ENCODE data around the gene AMH. TPM values are rescaled to one million over a fixed set of nuclear protein-coding genes. Genes with fewer than 3 reads are reported as not detected.

Gene AMH
- total RNA-seq, 4 donors from 2014 or later = 0.50 to 3.7 (median 1.3) TPM

GRCh38 chr19:2296141-2296540, 47.0 kb downstream of the AMH start:
- Histone ChIP-seq H3K36me3 (no peaks in the 10 kb centered on the region), H3K9me3 (no peaks in the 10 kb centered on the region), H3K27ac (replicated peaks in 1 of 4) (no peak overlapping the region), H3K4me3 (no peak overlapping the region), H3K4me1 (peaks cover 18 to 30% (median 25%) of the 10 kb centered on the region in 4 donors), H3K27me3 (peaks cover 2 to 44% (median 9%) of the 10 kb centered on the region in 4 donors)
- 99% methylated on average over 13 of the region's 16 CpGs for WGBS
- TF ChIP-seq CTCF (IDR thresholded peaks at IDR 0.05) (no peak), POLR2A (IDR thresholded peaks at IDR 0.05; ENCODE audit: low read depth) (no peak), EP300 (IDR thresholded peaks at IDR 0.05) (no peak), POLR2AphosphoS5 (IDR thresholded peaks at IDR 0.05) (no peak)
- no peak for DNase-seq (ENCODE audit: extremely low spot score)
- intact Hi-C loops (cut with DNase I) = no loop called here

- TF ChIP-seq POLR2A (IDR thresholded peaks at IDR 0.05; ENCODE audit: low read depth) (no peak), EP300 (IDR thresholded peaks at IDR 0.05) (no peak), POLR2AphosphoS5 (IDR thresholded peaks at IDR 0.05) (no peak), CTCF (IDR thresholded peaks at IDR 0.05) (no peak)
- WGBS = 81% methylated on average over 15 of the region's 17 CpGs
- H3K9me3 ChIP-seq = no peaks in the 10 kb centered on the region
- intact Hi-C loops (cut with DNase I) = no loop called here
- H3K27me3 ChIP-seq = peaks cover 0 to 48% (median 17%) of the 10 kb centered on the region in 4 donors
- H3K4me3 ChIP-seq = no peak overlapping the region
- DNase-seq (ENCODE audit: extremely low spot score) = no peak
- H3K27ac ChIP-seq (replicated peaks in 1 of 4) = no peak overlapping the region
- H3K4me1 ChIP-seq = peaks cover 7 to 15% (median 11%) of the 10 kb centered on the region in 4 donors
- H3K36me3 ChIP-seq = no peaks in the 10 kb centered on the region
Observed at GRCh38 chr19:2300533-2300932, 51.4 kb downstream of the AMH start.

Small RNAs within 50 kb of the gene (small RNA-seq; reads per million reads assigned to genes)
- 0 to 0.56 (median 0.25) reads per million in 3 donors for gene MIR1227

Other genes with a start within 250 kb of the AMH start
- 100 to 1,000 TPM in 1 of 4 donors, 10 to 100 TPM in 3; 52.8 to 137 (median 77.1) TPM for gene BTBD2, start 233.6 kb upstream of the AMH start, total RNA-seq
- gene MKNK2, start 198.1 kb upstream of the AMH start, total RNA-seq = 100 to 1,000 TPM; 113 to 267 (median 193) TPM
- gene MOB3A, start 153.0 kb upstream of the AMH start, total RNA-seq = 10 to 100 TPM; 43.6 to 85.2 (median 56.3) TPM
- gene IZUMO4, start 152.4 kb upstream of the AMH start, total RNA-seq = 1 to 10 TPM; 1.9 to 6.0 (median 3.9) TPM
- 100 to 1,000 TPM in 2 of 4 donors, 10 to 100 TPM in 2; 76.0 to 156 (median 93.7) TPM for gene AP3D1, start 97.8 kb upstream of the AMH start, total RNA-seq
- 10 to 100 TPM; 10.8 to 13.2 (median 12.0) TPM for gene DOT1L, start 85.4 kb upstream of the AMH start, total RNA-seq
- gene PLEKHJ1, start 13.0 kb upstream of the AMH start, total RNA-seq = 10 to 100 TPM; 41.9 to 69.8 (median 55.3) TPM
- gene SF3A2, start 12.5 kb upstream of the AMH start, total RNA-seq = 10 to 100 TPM; 29.5 to 56.9 (median 35.3) TPM
- gene JSRP1, start 7.1 kb downstream of the AMH start, total RNA-seq = not detected
- 1 to 10 TPM in 3 of 4 donors, under 1 TPM in 1; 0.78 to 2.3 (median 1.3) TPM for gene PEAK3, start 32.9 kb downstream of the AMH start, total RNA-seq
- not detected for gene LINGO3, start 58.8 kb downstream of the AMH start, total RNA-seq
- 100 to 1,000 TPM in 3 of 4 donors, 10 to 100 TPM in 1; 76.4 to 113 (median 106) TPM for gene LSM7, start 79.3 kb downstream of the AMH start, total RNA-seq
- gene SPPL2B, start 79.4 kb downstream of the AMH start, total RNA-seq = 10 to 100 TPM; 25.0 to 42.4 (median 29.9) TPM
- gene TMPRSS9, start 110.9 kb downstream of the AMH start, total RNA-seq = under 1 TPM in 1 of 4 donors, not detected in 3; 0.17 TPM
- gene TIMM13, start 178.3 kb downstream of the AMH start, total RNA-seq = 10 to 100 TPM; 16.2 to 37.7 (median 28.1) TPM
- 10 to 100 TPM; 13.3 to 30.8 (median 19.3) TPM for gene LMNB2, start 207.6 kb downstream of the AMH start, total RNA-seq
- gene GADD45B, start 226.8 kb downstream of the AMH start, total RNA-seq = 100 to 1,000 TPM in 1 of 4 donors, 10 to 100 TPM in 3; 56.5 to 793 (median 90.5) TPM